SH-SY5Y (cell line): ENCODE results near the gene IL20RA.

Source experiments
- GATA2 ChIP-seq: IDR thresholded peaks from 2 replicates; pipeline ENCODE4 v1.6.1; 2011; ENCODE audit warnings: mild to moderate bottlenecking, low read depth, low read length
- GATA3 ChIP-seq: IDR thresholded peaks from 2 replicates; pipeline ENCODE4 v1.6.1; 2011; ENCODE audit warnings: low read depth, mild to moderate bottlenecking, low read length, moderate library complexity

GRCh38 chr6:137024237-137024990 is 20.4 kb downstream of the IL20RA start:
- TF ChIP-seq GATA2, result no peak
- TF ChIP-seq GATA3, result no peak
